ENCODE results near the gene LRPAP1.
"Not testable (repeated sequence)": the region's sequence is repeated elsewhere in the genome, so short reads cannot be mapped to it uniquely, and the experiment has no call there.

Gene LRPAP1

GRCh38 chr4:3518511-3518880 lies 13.7 kb downstream of the LRPAP1 start:
- no peak for DNase-seq

GRCh38 chr4:3517731-3518510 lies 14.3 kb downstream of the LRPAP1 start:
- DNase-seq: no peak

GRCh38 chr4:3516836-3517730 lies 15.1 kb downstream of the LRPAP1 start:
- DNase-seq: no peak

GRCh38 chr4:3516061-3516835 lies 16.0 kb downstream of the LRPAP1 start:
- no peak for DNase-seq

GRCh38 chr4:3515646-3516045 lies 16.6 kb downstream of the LRPAP1 start:
- no peak for DNase-seq

- DNase-seq: no peak
Observed at GRCh38 chr4:3514806-3515501, 17.3 kb downstream of the LRPAP1 start.

GRCh38 chr4:3514221-3514780 lies 17.9 kb downstream of the LRPAP1 start:
- DNase-seq: no peak

- no peak for DNase-seq
Observed at GRCh38 chr4:3513807-3514206, 18.4 kb downstream of the LRPAP1 start.

GRCh38 chr4:3512719-3513118 lies 19.5 kb downstream of the LRPAP1 start:
- no peak for DNase-seq

- no peak for DNase-seq
Observed at GRCh38 chr4:3512279-3512678, 19.9 kb downstream of the LRPAP1 start.

GRCh38 chr4:3511601-3512000 lies 20.6 kb downstream of the LRPAP1 start:
- not testable (repeated sequence) for DNase-seq

- DNase-seq: no peak
Observed at GRCh38 chr4:3511187-3511586, 21.0 kb downstream of the LRPAP1 start.

GRCh38 chr4:3510481-3510880 lies 21.7 kb downstream of the LRPAP1 start:
- no peak for DNase-seq

- no peak for DNase-seq
Observed at GRCh38 chr4:3508542-3508941, 23.7 kb downstream of the LRPAP1 start.

- no peak for DNase-seq
Observed at GRCh38 chr4:3505231-3505630, 27.0 kb downstream of the LRPAP1 start.

GRCh38 chr4:3502941-3503936 lies 29.0 kb downstream of the LRPAP1 start:
- DNase-seq: no peak

GRCh38 chr4:3501825-3502425 lies 30.3 kb downstream of the LRPAP1 start:
- DNase-seq: no peak

- no peak for DNase-seq
Observed at GRCh38 chr4:3501126-3501824, 30.9 kb downstream of the LRPAP1 start.

GRCh38 chr4:3500634-3501101 lies 31.6 kb downstream of the LRPAP1 start:
- no peak for DNase-seq

- DNase-seq: no peak
Observed at GRCh38 chr4:3500111-3500510, 32.1 kb downstream of the LRPAP1 start.
